ENCODE data around the gene SLC43A3.

- TF ChIP-seq EP300 (IDR thresholded peaks at IDR 0.05) (no peak), CTCF (IDR thresholded peaks at IDR 0.05) (no peak)
These were observed at the start of gene SLC43A3 for GRCh38 chr11:57426929-57427726.

All from gastroesophageal sphincter (tissue), 3 donors.